H9 (cell line): ENCODE measurements around the gene ARPC5. TPM values are rescaled to one million over a fixed set of nuclear protein-coding genes. Genes with fewer than 3 reads are reported as not detected.

ENCODE experiments used
- DNase-seq: peaks from one replicate; pipeline ENCODE4 v3.0.0-alpha.2; 2017
- H2AFZ ChIP-seq: one replicate; pipeline ENCODE4 v1.6.1; 2013; ENCODE audit warnings: mild to moderate bottlenecking, low read length, control low read depth, moderate library complexity
- H2AK5ac ChIP-seq: 2 replicates; pipeline ENCODE4 v1.6.1; 2013; ENCODE audit warnings: low read length, control low read depth, mixed read lengths; ENCODE audit not compliant: insufficient read length
- H2BK120ac ChIP-seq: one replicate; pipeline ENCODE4 v1.6.1; 2013; ENCODE audit warnings: low read depth, mild to moderate bottlenecking, low read length, control low read depth, inconsistent platforms; ENCODE audit not compliant: poor library complexity, severe bottlenecking
- H2BK12ac ChIP-seq: 2 replicates; pipeline ENCODE4 v1.6.1; 2013; ENCODE audit warnings: low read length, control low read depth, mixed read lengths, low read depth; ENCODE audit not compliant: insufficient read length
- H2BK15ac ChIP-seq: 2 replicates; pipeline ENCODE4 v1.6.1; 2013; ENCODE audit warnings: low read depth, low read length, control low read depth
- H2BK20ac ChIP-seq: one replicate; pipeline ENCODE4 v1.6.1; 2013; ENCODE audit warnings: low read depth, mild to moderate bottlenecking, low read length, control low read depth, inconsistent platforms; ENCODE audit not compliant: poor library complexity, severe bottlenecking
- H2BK5ac ChIP-seq: 2 replicates; pipeline ENCODE4 v1.6.1; 2013; ENCODE audit warnings: low read length, control low read depth, mixed read lengths; ENCODE audit not compliant: insufficient read length
- H3K14ac ChIP-seq: 2 replicates; pipeline ENCODE4 v1.6.1; 2013; ENCODE audit warnings: low read length, control low read depth; ENCODE audit not compliant: insufficient read depth
- H3K18ac ChIP-seq: 2 replicates; pipeline ENCODE4 v1.6.1; 2013; ENCODE audit warnings: low read depth, mild to moderate bottlenecking, mixed read lengths, low read length, control low read depth; ENCODE audit not compliant: insufficient read length
- H3K23ac ChIP-seq: 2 replicates; pipeline ENCODE4 v1.6.1; 2013; ENCODE audit warnings: low read length, control low read depth, mixed read lengths, low read depth; ENCODE audit not compliant: insufficient read length
- H3K23me2 ChIP-seq: 2 replicates; pipeline ENCODE4 v1.6.1; 2013; ENCODE audit warnings: low read depth, mild to moderate bottlenecking, mixed read lengths, low read length, control low read depth; ENCODE audit not compliant: insufficient read length, poor library complexity, severe bottlenecking
- H3K27ac ChIP-seq: 2 replicates; pipeline ENCODE4 v1.5.1; 2013; ENCODE audit warnings: low read length, control low read depth, mixed read lengths, low read depth; ENCODE audit not compliant: insufficient read length
- H3K27me3 ChIP-seq: 2 replicates; pipeline ENCODE4 v1.6.1; 2013; ENCODE audit warnings: low read length, control low read depth, inconsistent platforms; ENCODE audit not compliant: insufficient read depth
- H3K4ac ChIP-seq: 2 replicates; pipeline ENCODE4 v1.6.1; 2013; ENCODE audit warnings: low read depth, mild to moderate bottlenecking, control low read depth, inconsistent platforms, low read length, moderate library complexity
- H3K4me1 ChIP-seq: 2 replicates; pipeline ENCODE4 v1.6.1; 2013; ENCODE audit warnings: low read length, control low read depth, inconsistent platforms; ENCODE audit not compliant: insufficient read depth
- H3K4me2 ChIP-seq: 2 replicates; pipeline ENCODE4 v1.6.1; 2013; ENCODE audit warnings: low read length, control low read depth, mixed read lengths; ENCODE audit not compliant: insufficient read length, insufficient read depth
- H3K56ac ChIP-seq: 2 replicates; pipeline ENCODE4 v1.6.1; 2013; ENCODE audit warnings: low read depth, mild to moderate bottlenecking, mixed read lengths, low read length, control low read depth; ENCODE audit not compliant: insufficient read length
- H3K79me1 ChIP-seq: 2 replicates; pipeline ENCODE4 v1.6.1; 2013; ENCODE audit warnings: low read depth, mild to moderate bottlenecking, moderate library complexity, low read length, control low read depth, inconsistent platforms; ENCODE audit not compliant: insufficient read depth, poor library complexity, severe bottlenecking
- H3K79me2 ChIP-seq: 2 replicates; pipeline ENCODE4 v1.6.1; 2013; ENCODE audit warnings: low read length, control low read depth, inconsistent platforms; ENCODE audit not compliant: insufficient read depth
- H3K9ac ChIP-seq: 2 replicates; pipeline ENCODE4 v1.6.1; 2013; ENCODE audit warnings: low read length, control low read depth, mixed read lengths; ENCODE audit not compliant: insufficient read length; ENCODE audit errors: extremely low read depth
- H3K9me3 ChIP-seq: one replicate; pipeline ENCODE4 v1.6.1; 2013; ENCODE audit warnings: low read depth, low read length, inconsistent platforms; ENCODE audit not compliant: control insufficient read depth
- H3T11ph ChIP-seq: one replicate; pipeline ENCODE4 v1.6.1; 2013; ENCODE audit warnings: mild to moderate bottlenecking, low read length, control low read depth, inconsistent platforms
- H4K20me1 ChIP-seq: one replicate; pipeline ENCODE4 v1.6.1; 2013; ENCODE audit not compliant: control insufficient read depth, insufficient read length, insufficient read depth
- H4K5ac ChIP-seq: 2 replicates; pipeline ENCODE4 v1.6.1; 2013; ENCODE audit warnings: low read depth, mild to moderate bottlenecking, mixed read lengths, low read length, control low read depth; ENCODE audit not compliant: insufficient read length
- H4K8ac ChIP-seq: replicated peaks from 2 replicates; pipeline ENCODE4 v1.6.1; 2013; ENCODE audit warnings: low read length, control low read depth, mixed read lengths, low read depth; ENCODE audit not compliant: insufficient read length
- H4K91ac ChIP-seq: 2 replicates; pipeline ENCODE4 v1.6.1; 2013; ENCODE audit warnings: low read depth, mild to moderate bottlenecking, moderate library complexity, mixed read lengths, low read length, control low read depth; ENCODE audit not compliant: insufficient read length
- H3K27ac Mint-ChIP-seq, 3 experiments: 2 replicates in 2 of 3; 3 replicates in 1 of 3; pipeline ENCODE4 v1.8.0; 2020 to 2021; ENCODE audit warnings: mixed read lengths in 3 of 3, mild to moderate bottlenecking in 1 of 3, moderate library complexity in 1 of 3
- H3K27me3 Mint-ChIP-seq: 2 replicates; pipeline ENCODE4 v1.8.0; 2021; ENCODE audit warnings: low read depth, mild to moderate bottlenecking, moderate library complexity, mixed read lengths
- H3K36me3 Mint-ChIP-seq, 3 experiments: 2 replicates in 2 of 3; 3 replicates in 1 of 3; pipeline ENCODE4 v1.8.0; 2020 to 2021; ENCODE audit warnings: low read depth in 3 of 3, mixed read lengths in 3 of 3; ENCODE audit not compliant: insufficient read depth in 1 of 3
- H3K4me1 Mint-ChIP-seq, 2 experiments: 2 replicates each; pipeline ENCODE4 v1.8.0; 2020; ENCODE audit warnings: mixed read lengths in 2 of 2
- H3K4me3 Mint-ChIP-seq, 2 experiments: 2 replicates in 1 of 2; 3 replicates in 1 of 2; pipeline ENCODE4 v1.8.0; 2020 to 2021; ENCODE audit warnings: mild to moderate bottlenecking in 2 of 2, mixed read lengths in 2 of 2, moderate library complexity in 1 of 2
- H3K9me3 Mint-ChIP-seq, 2 experiments: 2 replicates in 1 of 2; 3 replicates in 1 of 2; pipeline ENCODE4 v1.8.0; 2020; ENCODE audit warnings: mild to moderate bottlenecking in 2 of 2, mixed read lengths in 2 of 2, moderate library complexity in 1 of 2
- CTCF ChIP-seq: fragments of 200-600 bp; sonication (generic); conservative IDR thresholded peaks from 3 replicates; pipeline ENCODE4 v1.8.0; 2021; ENCODE audit warnings: antibody characterized with exemption, mild to moderate bottlenecking
- WGBS: extraction: QIAGEN DNeasy Blood & Tissue Kit; methylation state at CpG from one replicate; pipeline ENCODE4 v1.1.7; 2013; ENCODE audit warnings: missing lambda C conversion rate, low lambda C conversion rate, mixed read lengths; ENCODE audit not compliant: insufficient read length; ENCODE audit errors: extremely low coverage; 5-methylcytosine and 5-hydroxymethylcytosine counted together
- total RNA-seq: library from RNA; stranded (reverse); gene quantifications from 2 replicates; pipeline ENCODE4 v1.2.1, GENCODE V29; 2021

ARPC5 gene
- total RNA-seq, 1 experiment from 2014 or later: 67.7 TPM

DNA sequence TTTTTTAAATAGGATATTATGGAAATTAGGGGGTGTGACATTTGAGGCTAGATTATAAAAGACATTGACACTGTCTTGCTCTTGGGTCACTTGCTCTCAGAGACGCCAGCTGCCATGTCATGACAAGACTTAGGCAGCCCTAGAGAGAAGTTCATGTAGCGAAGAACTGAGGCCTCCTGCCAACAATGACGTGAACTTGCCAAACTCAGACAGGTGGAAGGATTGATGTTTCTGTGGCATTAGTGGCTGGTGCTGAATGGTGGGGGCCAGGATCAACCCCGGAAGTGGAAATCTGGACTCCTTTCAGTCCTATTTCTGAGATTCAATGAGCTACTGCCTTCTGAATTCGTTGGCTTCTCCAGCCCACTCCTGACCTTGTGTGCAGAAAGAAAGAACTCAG is 60.0 kb downstream of the ARPC5 start:
- Histone ChIP-seq H3T11ph (no peak overlapping the region), H4K91ac (no peak overlapping the region), H3K23me2 (no peaks in the 10 kb centered on the region), H3K56ac (no peak overlapping the region), H3K27ac (no peak overlapping the region), H2AK5ac (no peak overlapping the region), H3K79me1 (no peaks in the 10 kb centered on the region), H3K79me2 (no peaks in the 10 kb centered on the region), H2BK5ac (no peak overlapping the region), H3K9me3 (no peaks in the 10 kb centered on the region), H3K4ac (no peak overlapping the region), H3K23ac (no peak overlapping the region), H2BK15ac (no peak overlapping the region), H3K18ac (no peak overlapping the region), H4K5ac (no peak overlapping the region), H3K9ac (no peak overlapping the region), H4K20me1 (no peaks in the 10 kb centered on the region), H2AFZ (no peak overlapping the region), H3K27me3 (no peaks in the 10 kb centered on the region), H2BK12ac (no peak overlapping the region), H4K8ac (no peak overlapping the region), H2BK20ac (no peak overlapping the region), H3K14ac (no peak overlapping the region), H3K4me2 (no peak overlapping the region), H2BK120ac (no peak overlapping the region), H3K4me1 (no peaks in the 10 kb centered on the region; the same call in 1 of the 2 replicates)
- Mint-ChIP-seq H3K4me3 (no peak overlapping the region), H3K27ac (no peak overlapping the region), H3K27me3 (no peaks in the 10 kb centered on the region; the same call in 1 of the 2 replicates), H3K9me3 (no peaks in the 10 kb centered on the region; a peak in 2 of 5 replicates), H3K36me3 (no peaks in the 10 kb centered on the region; a peak in 1 of 7 replicates), H3K4me1 (peaks cover 5 to 7% of the 10 kb centered on the region in 2 experiments)
- DNase-seq: no peak
- TF ChIP-seq CTCF: no peak
- WGBS: no CpG with 5 or more reads among the region's 5 CpGs
